Neural progenitor cell (in vitro differentiated cells): Measurements from ENCODE around the gene RNF146. TPM values are rescaled to one million over a fixed set of nuclear protein-coding genes. Genes with fewer than 3 reads are reported as not detected.
"Not testable (repeated sequence)": the region's sequence is repeated elsewhere in the genome, so short reads cannot be mapped to it uniquely, and the experiment has no call there.

Experiments used
- DNase-seq: peaks from one replicate; pipeline ENCODE4 v3.0.0-alpha.2; 2016; ENCODE audit warnings: low spot score
- H2AFZ ChIP-seq: fragments of 200-600 bp; sonication (generic); replicated peaks from 2 replicates; pipeline ENCODE4 v1.6.1; 2016; ENCODE audit warnings: antibody characterized with exemption
- H3F3A ChIP-seq: fragments of 200-600 bp; sonication (generic); 2 replicates; pipeline ENCODE4 v1.6.1; 2016; ENCODE audit warnings: antibody characterized with exemption, low read depth
- H3K27ac ChIP-seq: fragments of 200-600 bp; sonication (generic); 2 replicates; pipeline ENCODE4 v1.5.1; 2016; ENCODE audit warnings: mild to moderate bottlenecking
- H3K27me3 ChIP-seq: fragments of 200-600 bp; sonication (generic); 2 replicates; pipeline ENCODE4 v1.6.1; 2016; ENCODE audit warnings: mild to moderate bottlenecking, moderate library complexity
- H3K36me3 ChIP-seq: fragments of 200-600 bp; sonication (generic); 2 replicates; pipeline ENCODE4 v1.5.1; 2016
- H3K4me1 ChIP-seq: fragments of 200-600 bp; sonication (generic); 2 replicates; pipeline ENCODE4 v1.6.1; 2016; ENCODE audit warnings: mixed run types
- H3K4me2 ChIP-seq: fragments of 200-600 bp; sonication (generic); 2 replicates; pipeline ENCODE4 v1.6.1; 2016
- H3K4me3 ChIP-seq: fragments of 200-600 bp; sonication (generic); 2 replicates; pipeline ENCODE4 v1.5.1; 2016
- H3K79me2 ChIP-seq: fragments of 200-600 bp; sonication (generic); 2 replicates; pipeline ENCODE4 v1.6.1; 2016; ENCODE audit warnings: low read depth
- H3K9ac ChIP-seq: fragments of 200-600 bp; sonication (generic); 2 replicates; pipeline ENCODE4 v1.6.1; 2016
- H3K9me3 ChIP-seq: fragments of 200-600 bp; sonication (generic); 2 replicates; pipeline ENCODE4 v1.5.1; 2016; ENCODE audit warnings: low read depth
- H4K20me1 ChIP-seq: fragments of 200-600 bp; sonication (generic); 2 replicates; pipeline ENCODE4 v1.6.1; 2016; ENCODE audit warnings: low read depth
- H3K27ac Mint-ChIP-seq: 3 replicates; pipeline ENCODE4 v1.8.0; 2021; ENCODE audit warnings: mixed read lengths
- H3K27me3 Mint-ChIP-seq: 2 replicates; pipeline ENCODE4 v1.8.0; 2022; ENCODE audit warnings: low read depth, mild to moderate bottlenecking, inconsistent platforms, moderate library complexity, mixed read lengths; ENCODE audit not compliant: insufficient read depth
- H3K36me3 Mint-ChIP-seq: 3 replicates; pipeline ENCODE4 v1.8.0; 2021; ENCODE audit warnings: mixed read lengths
- H3K4me1 Mint-ChIP-seq: 3 replicates; pipeline ENCODE4 v1.8.0; 2021; ENCODE audit warnings: mixed read lengths
- H3K4me3 Mint-ChIP-seq: 3 replicates; pipeline ENCODE4 v1.8.0; 2021; ENCODE audit warnings: mild to moderate bottlenecking, moderate library complexity, mixed read lengths
- H3K9me3 Mint-ChIP-seq: 3 replicates; pipeline ENCODE4 v1.8.0; 2020; ENCODE audit warnings: mixed read lengths
- CTCF ChIP-seq: fragments of 200-600 bp; sonication (generic); IDR thresholded peaks from 2 replicates; pipeline ENCODE4 v1.5.1; 2017; ENCODE audit warnings: antibody characterized with exemption, mild to moderate bottlenecking
- EZH2 ChIP-seq: fragments of 200-600 bp; sonication (generic); IDR thresholded peaks from 2 replicates; pipeline ENCODE4 v1.6.1; 2017; ENCODE audit warnings: antibody characterized with exemption, mild to moderate bottlenecking, moderate library complexity
- EZH2phosphoT487 ChIP-seq: fragments of 200-600 bp; sonication (generic); IDR thresholded peaks from 2 replicates; pipeline ENCODE4 v1.6.1; 2017; ENCODE audit warnings: antibody characterized with exemption
- small RNA-seq: library from RNA; depleted of rRNA; stranded (forward); fragments of <200 nt; gene quantifications from one replicate; pipeline ENCODE3, GENCODE V24; 2015
- total RNA-seq: library from RNA; depleted of rRNA; stranded (reverse); fragments of >200 nt; gene quantifications from 2 replicates; pipeline ENCODE4 v1.2.3, GENCODE V29; 2015; ENCODE audit warnings: low replicate concordance

RNF146 gene
- total RNA-seq, 1 donor from 2014 or later: 115 TPM

DNA sequence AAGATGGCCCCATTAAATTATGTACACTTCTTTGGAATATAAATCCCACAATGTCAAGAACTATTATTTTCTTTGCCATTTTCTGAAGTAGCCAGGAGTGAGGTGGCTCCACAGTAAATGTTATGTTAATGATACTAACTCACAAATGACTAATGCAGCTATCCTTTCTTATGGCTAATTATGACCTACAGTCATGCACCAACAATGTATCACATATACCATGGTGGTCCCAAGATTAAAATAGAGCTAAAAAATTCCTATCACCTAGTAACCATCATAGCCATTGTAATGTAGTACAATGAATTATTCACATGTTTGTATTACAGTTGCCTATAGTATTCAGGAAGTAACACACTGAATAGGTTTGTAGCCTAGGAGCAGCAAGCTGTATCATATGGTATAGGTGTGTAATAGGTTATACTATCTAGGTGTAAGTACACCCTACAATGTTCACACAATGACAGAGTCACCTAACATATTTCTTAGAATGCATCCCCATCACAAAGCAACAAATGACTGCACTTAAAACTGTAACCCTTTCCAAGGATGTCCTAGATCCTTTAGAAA is 61.5 kb downstream of the RNF146 start:
- H3K4me1 ChIP-seq: no peaks in the 10 kb centered on the region
- peaks cover 9% of the 10 kb centered on the region for H3K36me3 ChIP-seq
- TF ChIP-seq EZH2phosphoT487: no peak
- TF ChIP-seq EZH2: no peak
- no peak for TF ChIP-seq CTCF
- no peak for DNase-seq
- H2AFZ ChIP-seq: no peak overlapping the region
- Mint-ChIP-seq H3K27ac (no peak overlapping the region), H3K36me3 (peaks cover 14% of the 10 kb centered on the region), H3K9me3 (no peaks in the 10 kb centered on the region), H3K4me1 (no peaks in the 10 kb centered on the region), H3K27me3 (peaks cover 2% of the 10 kb centered on the region), H3K4me3 (no peak overlapping the region)
- no peak overlapping the region for H3K4me3 ChIP-seq
- no peaks in the 10 kb centered on the region for H3K9me3 ChIP-seq
- H3K4me2 ChIP-seq: no peak overlapping the region
- peaks cover 9% of the 10 kb centered on the region for H4K20me1 ChIP-seq
- H3K27me3 ChIP-seq: no peaks in the 10 kb centered on the region
- H3K27ac ChIP-seq: no peak overlapping the region
- H3F3A ChIP-seq: no peaks in the 10 kb centered on the region
- H3K9ac ChIP-seq: no peak overlapping the region
- no peaks in the 10 kb centered on the region for H3K79me2 ChIP-seq

DNA sequence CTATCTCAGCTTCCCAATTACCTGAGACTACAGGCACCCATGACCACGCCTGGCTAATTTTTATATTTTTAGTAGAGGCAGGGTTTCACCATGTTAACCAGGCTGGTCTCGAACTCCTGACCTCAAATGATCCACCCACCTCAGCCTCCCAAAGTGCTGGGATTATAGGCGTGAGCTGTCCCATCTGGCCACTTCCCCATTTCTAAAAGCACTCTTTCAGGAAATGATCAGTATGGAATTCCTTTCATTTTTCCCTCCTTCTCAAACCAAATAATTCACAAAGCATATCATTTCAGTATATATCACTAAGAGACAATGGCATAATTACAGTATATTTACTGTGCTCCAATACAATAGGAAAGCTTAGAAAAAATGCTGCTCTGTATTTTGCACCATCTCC is 64.6 kb downstream of the RNF146 start:
- H3K9ac ChIP-seq, H3K36me3 ChIP-seq, H3K27me3 ChIP-seq, H3K9me3 Mint-ChIP-seq, H3K27ac ChIP-seq, H3K4me3 Mint-ChIP-seq, H3K4me2 ChIP-seq, H3K4me1 Mint-ChIP-seq, H3K4me1 ChIP-seq, H3K27me3 Mint-ChIP-seq, DNase-seq, H3K27ac Mint-ChIP-seq, H2AFZ ChIP-seq, H3F3A ChIP-seq, H3K4me3 ChIP-seq, H3K9me3 ChIP-seq: not testable (repeated sequence)
- peaks cover 20% of the 10 kb centered on the region for H3K36me3 Mint-ChIP-seq
- Histone ChIP-seq H3K79me2 (peaks cover 30% of the 10 kb centered on the region), H4K20me1 (peaks cover 23% of the 10 kb centered on the region)

GRCh38 chr6:127332383-127332961 is 65.8 kb downstream of the RNF146 start:
- Mint-ChIP-seq H3K27ac (no peak overlapping the region), H3K27me3 (no peaks in the 10 kb centered on the region), H3K36me3 (peaks cover 21% of the 10 kb centered on the region), H3K4me1 (no peaks in the 10 kb centered on the region), H3K4me3 (no peak overlapping the region), H3K9me3 (no peaks in the 10 kb centered on the region)
- Histone ChIP-seq H3K4me1 (no peaks in the 10 kb centered on the region), H3F3A (no peaks in the 10 kb centered on the region), H3K36me3 (peaks cover 9% of the 10 kb centered on the region), H4K20me1 (peaks cover 31% of the 10 kb centered on the region), H3K27ac (no peak overlapping the region), H3K9me3 (no peaks in the 10 kb centered on the region), H3K9ac (no peak overlapping the region), H3K79me2 (peaks cover 42% of the 10 kb centered on the region), H2AFZ (no peak overlapping the region), H3K4me2 (no peak overlapping the region), H3K4me3 (no peak overlapping the region), H3K27me3 (no peaks in the 10 kb centered on the region)
- DNase-seq: no peak
- TF ChIP-seq EZH2phosphoT487 (no peak), CTCF (no peak), EZH2 (no peak)

Small RNAs within 50 kb of the gene (small RNA-seq; reads per million reads assigned to genes)
- not detected for gene RNA5SP217

Other genes starting within 250 kb of the RNF146 start
- gene RSPO3, start 148.2 kb upstream of the RNF146 start, total RNA-seq: 0.81 and 2.4 TPM in 2 replicates
- gene ECHDC1, start 76.7 kb downstream of the RNF146 start, total RNA-seq: 75.9 and 81.9 TPM in 2 replicates
- 2.2 and 9.7 TPM in 2 replicates for gene KIAA0408, start 192.5 kb downstream of the RNF146 start, total RNA-seq